Testis (tissue), 3 donors: ENCODE data around the gene TCEA2. TPM values are rescaled to one million over a fixed set of nuclear protein-coding genes. Genes with fewer than 3 reads are reported as not detected.

Experiments
- DNase-seq: peaks from one replicate; pipeline ENCODE4 v3.0.0-alpha.2; 2019
- H3K27ac ChIP-seq, 2 donors: fragments of 200-600 bp; sonication (generic); one replicate each; pipeline ENCODE4 v1.5.1; 2019
- H3K27me3 ChIP-seq: fragments of 200-600 bp; sonication (generic); one replicate; pipeline ENCODE4 v1.5.1; 2019
- H3K36me3 ChIP-seq: fragments of 200-600 bp; sonication (generic); one replicate; pipeline ENCODE4 v1.5.1; 2017; ENCODE audit warnings: low read depth; ENCODE audit errors: missing control alignments
- H3K4me1 ChIP-seq: fragments of 200-600 bp; sonication (generic); one replicate; pipeline ENCODE4 v1.5.1; 2019
- H3K4me3 ChIP-seq, 2 donors: fragments of 200-600 bp; sonication (generic); one replicate each; pipeline ENCODE4 v1.5.1; 2017 to 2019
- H3K9me3 ChIP-seq: fragments of 200-600 bp; sonication (generic); one replicate; pipeline ENCODE4 v1.5.1; 2017
- POLR2A ChIP-seq: fragments of 450-650 bp; IDR thresholded peaks from one replicate; pipeline ENCODE4 v1.6.1; 2017; ENCODE audit warnings: antibody characterized with exemption, mild to moderate bottlenecking, moderate library complexity
- WGBS, 2 donors: methylation state at CpG; one replicate each; pipeline ENCODE4 v1.1.5; 2018; 5-methylcytosine and 5-hydroxymethylcytosine counted together
- intact Hi-C: fragments of 100-400 bp; cut with DNase I; formaldehyde crosslinking; loops from one replicate; pipeline ENCODE4 v1.15.1; 2023; ENCODE audit warnings: low total_unique reads
- polyA plus RNA-seq: library from polyadenylated mRNA; stranded (reverse); fragments of 350-450 nt; fragmentation: Illumina TruSeq; extraction: RNeasy Lipid Tissue Mini Kit (QIAGEN cat#74804); gene quantifications from one replicate; pipeline ENCODE4 v1.2.3, GENCODE V29; 2014; ENCODE audit warnings: low read depth, low replicate concordance; ENCODE audit not compliant: insufficient read depth
- total RNA-seq, 2 donors: library from RNA; depleted of rRNA; stranded (reverse); fragments of >200 nt; gene quantifications; one replicate each; pipeline ENCODE4 v1.2.3, GENCODE V29; 2016
- TF ChIP-seq, protein P1 (sequence below), 3 experiments: fragments of 450-650 bp in 2 of 3; fragments of 200-600 bp in 1 of 3; sonication (generic) in 1 of 3; IDR thresholded peaks; one replicate each; pipeline ENCODE4 v1.5.1; 2016 to 2019; ENCODE audit warnings: antibody characterized with exemption in 3 of 3, mild to moderate bottlenecking in 2 of 3, moderate library complexity in 1 of 3

Gene TCEA2
- total and polyA plus RNA-seq, 3 donors from 2014 or later = 94.5 to 171 (median 126) TPM

GRCh38 chr20:64071341-64072332, 8.6 kb downstream of the TCEA2 start:
- intact Hi-C loops = no loop called here
- no peak for TF ChIP-seq POLR2A
- TF ChIP-seq, protein P1, sequence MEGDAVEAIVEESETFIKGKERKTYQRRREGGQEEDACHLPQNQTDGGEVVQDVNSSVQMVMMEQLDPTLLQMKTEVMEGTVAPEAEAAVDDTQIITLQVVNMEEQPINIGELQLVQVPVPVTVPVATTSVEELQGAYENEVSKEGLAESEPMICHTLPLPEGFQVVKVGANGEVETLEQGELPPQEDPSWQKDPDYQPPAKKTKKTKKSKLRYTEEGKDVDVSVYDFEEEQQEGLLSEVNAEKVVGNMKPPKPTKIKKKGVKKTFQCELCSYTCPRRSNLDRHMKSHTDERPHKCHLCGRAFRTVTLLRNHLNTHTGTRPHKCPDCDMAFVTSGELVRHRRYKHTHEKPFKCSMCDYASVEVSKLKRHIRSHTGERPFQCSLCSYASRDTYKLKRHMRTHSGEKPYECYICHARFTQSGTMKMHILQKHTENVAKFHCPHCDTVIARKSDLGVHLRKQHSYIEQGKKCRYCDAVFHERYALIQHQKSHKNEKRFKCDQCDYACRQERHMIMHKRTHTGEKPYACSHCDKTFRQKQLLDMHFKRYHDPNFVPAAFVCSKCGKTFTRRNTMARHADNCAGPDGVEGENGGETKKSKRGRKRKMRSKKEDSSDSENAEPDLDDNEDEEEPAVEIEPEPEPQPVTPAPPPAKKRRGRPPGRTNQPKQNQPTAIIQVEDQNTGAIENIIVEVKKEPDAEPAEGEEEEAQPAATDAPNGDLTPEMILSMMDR (IDR thresholded peaks at IDR 0.05) = no peak
- Histone ChIP-seq H3K9me3 (no peaks in the 10 kb centered on the region), H3K4me1 (no peaks in the 10 kb centered on the region), H3K36me3 (no peaks in the 10 kb centered on the region), H3K27ac (no peak overlapping the region), H3K27me3 (no peaks in the 10 kb centered on the region), H3K4me3 (no peak overlapping the region)
- WGBS, 2 donors = 85 to 91% methylated on average over 16 to 30 of the region's 30 CpGs
- no peak for DNase-seq

- Histone ChIP-seq H3K4me1 (no peaks in the 10 kb centered on the region), H3K27ac (no peak overlapping the region), H3K9me3 (no peaks in the 10 kb centered on the region), H3K4me3 (no peak overlapping the region), H3K36me3 (no peaks in the 10 kb centered on the region), H3K27me3 (no peaks in the 10 kb centered on the region)
- intact Hi-C loops = no loop called here
- DNase-seq = no peak
- WGBS, 2 donors = 71 to 73% methylated on average over 4 to 14 of the region's 14 CpGs
- no peak for TF ChIP-seq POLR2A
- TF ChIP-seq, protein P1 (IDR thresholded peaks at IDR 0.05) = no peak
Observed at GRCh38 chr20:64072498-64073063, 9.6 kb downstream of the TCEA2 start.

DNA sequence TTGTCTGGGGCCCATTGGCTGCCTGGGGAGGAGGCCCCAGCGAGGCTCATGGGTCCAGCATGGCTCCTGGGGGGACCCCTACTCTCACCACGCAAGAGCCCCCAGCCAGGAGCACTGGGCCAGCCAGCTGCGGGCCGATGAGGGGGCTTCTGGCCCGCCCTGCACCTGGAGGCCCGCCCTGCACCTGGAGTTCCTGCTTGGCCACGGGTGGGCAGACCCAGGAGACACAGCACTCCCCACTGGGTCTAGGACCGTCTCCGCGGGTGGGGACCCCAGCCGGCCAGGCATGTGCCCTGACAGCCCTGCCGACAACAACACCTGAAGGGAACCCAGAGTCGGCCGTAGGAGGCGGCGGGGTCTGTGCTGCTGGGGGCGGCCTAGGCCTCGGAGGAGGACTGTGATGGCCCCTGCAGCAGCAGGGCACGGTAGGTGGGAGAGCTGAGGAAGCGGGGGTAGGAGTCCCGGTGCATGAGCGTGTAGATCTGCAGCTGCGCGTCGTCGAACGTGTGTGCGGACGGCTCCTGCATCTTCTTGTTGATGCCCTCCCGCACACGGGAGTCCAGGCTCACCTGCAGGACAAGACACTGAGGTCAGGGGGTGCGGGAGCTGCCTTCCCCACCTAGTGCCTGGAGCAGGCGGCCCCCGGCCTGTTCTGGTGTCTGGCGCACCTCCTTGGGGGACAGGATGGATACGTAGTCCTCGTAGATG, 10.6 kb downstream of the TCEA2 start:
- H3K9me3 ChIP-seq = no peaks in the 10 kb centered on the region
- no peak overlapping the region for H3K4me3 ChIP-seq
- no peaks in the 10 kb centered on the region for H3K27me3 ChIP-seq
- DNase-seq = no peak
- H3K4me1 ChIP-seq = peaks cover 1% of the 10 kb centered on the region
- H3K36me3 ChIP-seq = no peaks in the 10 kb centered on the region
- TF ChIP-seq POLR2A = no peak
- TF ChIP-seq, protein P1 (IDR thresholded peaks at IDR 0.05) = no peak
- H3K27ac ChIP-seq = no peak overlapping the region
- intact Hi-C loops = no loop called here
- 92 to 96% methylated on average over 14 to 37 of the region's 37 CpGs for WGBS, 2 donors

DNA sequence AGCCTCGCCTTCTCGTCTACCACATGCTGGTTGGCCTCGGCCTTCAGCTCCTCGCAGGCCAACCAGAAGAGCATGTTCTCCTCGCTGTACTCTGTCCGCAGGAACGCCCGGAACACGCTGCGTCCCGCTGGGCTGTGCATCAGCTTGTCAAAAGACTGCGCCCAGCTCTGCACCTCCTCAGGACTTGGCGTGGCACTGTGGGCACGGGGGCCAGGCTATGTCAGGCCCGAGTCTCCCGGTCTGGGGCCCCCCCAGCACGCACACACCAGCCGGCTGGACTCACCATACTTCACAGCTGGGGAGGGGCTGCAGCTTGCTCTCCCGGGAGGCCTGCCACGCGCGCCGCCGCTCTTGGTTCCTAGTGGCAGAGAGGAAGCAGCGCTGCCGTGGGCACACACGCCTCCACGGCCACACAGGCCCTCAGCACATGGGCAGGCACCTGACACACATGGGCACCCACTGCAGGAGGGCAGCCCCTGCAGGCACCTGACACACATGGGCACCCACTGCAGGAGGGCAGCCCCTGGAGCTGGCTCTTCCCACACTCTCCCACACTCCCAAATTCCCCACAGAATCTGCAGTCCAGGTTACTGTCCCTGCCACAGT, 11.3 kb downstream of the TCEA2 start:
- H3K9me3 ChIP-seq = no peaks in the 10 kb centered on the region
- DNase-seq = no peak
- intact Hi-C loops = no loop called here
- H3K27ac ChIP-seq = no peak overlapping the region
- no peak overlapping the region for H3K4me3 ChIP-seq
- H3K36me3 ChIP-seq = no peaks in the 10 kb centered on the region
- H3K4me1 ChIP-seq = peaks cover 8% of the 10 kb centered on the region
- 93 to 100% methylated on average over 5 to 28 of the region's 28 CpGs for WGBS, 2 donors
- TF ChIP-seq, protein P1 (IDR thresholded peaks at IDR 0.05) = no peak
- no peak for TF ChIP-seq POLR2A
- H3K27me3 ChIP-seq = no peaks in the 10 kb centered on the region
